ENCODE results near the gene ZNF184.

The ZNF184 gene

GRCh38 chr6:27501187-27501586 lies 28.3 kb upstream of the ZNF184 start:
- Histone ChIP-seq H3K4me3 (ENCODE audit: low read depth, low read length) (no peak overlapping the region), H3K27me3 (ENCODE audit: insufficient read depth, low read depth, severe bottlenecking) (peaks cover 21% of the 10 kb centered on the region), H3K27ac (no peak overlapping the region), H3K36me3 (no peaks in the 10 kb centered on the region), H3K9me3 (ENCODE audit: severe bottlenecking) (no peaks in the 10 kb centered on the region)
- no peak for TF ChIP-seq CTCF (IDR thresholded peaks at IDR 0.05; ENCODE audit: low read depth, low read length)
- DNase-seq, result no peak

- DNase-seq, result no peak
- H3K9me3 ChIP-seq (ENCODE audit: severe bottlenecking), result no peaks in the 10 kb centered on the region
- H3K36me3 ChIP-seq, result no peaks in the 10 kb centered on the region
- no peak overlapping the region for H3K27ac ChIP-seq
- TF ChIP-seq CTCF (IDR thresholded peaks at IDR 0.05; ENCODE audit: low read depth, low read length), result no peak
- no peak overlapping the region for H3K4me3 ChIP-seq (ENCODE audit: low read depth, low read length)
- peaks cover 14% of the 10 kb centered on the region for H3K27me3 ChIP-seq (ENCODE audit: insufficient read depth, low read depth, severe bottlenecking)
These were observed 27.3 kb upstream of the ZNF184 start for GRCh38 chr6:27500177-27500576.

GRCh38 chr6:27495386-27496135 lies 22.7 kb upstream of the ZNF184 start:
- no peaks in the 10 kb centered on the region for H3K9me3 ChIP-seq (ENCODE audit: severe bottlenecking)
- peaks cover 3% of the 10 kb centered on the region for H3K27me3 ChIP-seq (ENCODE audit: insufficient read depth, low read depth, severe bottlenecking)
- H3K27ac ChIP-seq, result no peak overlapping the region
- DNase-seq, result no peak
- H3K4me3 ChIP-seq (ENCODE audit: low read depth, low read length), result peak overlapping the region; percentile 5; the same call in 1 of the 2 replicates
- no peak for TF ChIP-seq CTCF (IDR thresholded peaks at IDR 0.05; ENCODE audit: low read depth, low read length)
- H3K36me3 ChIP-seq, result no peaks in the 10 kb centered on the region

GRCh38 chr6:27494987-27495385 lies 22.1 kb upstream of the ZNF184 start:
- Histone ChIP-seq H3K36me3 (no peaks in the 10 kb centered on the region), H3K9me3 (ENCODE audit: severe bottlenecking) (no peaks in the 10 kb centered on the region), H3K27ac (no peak overlapping the region), H3K27me3 (ENCODE audit: insufficient read depth, low read depth, severe bottlenecking) (peaks cover 3% of the 10 kb centered on the region), H3K4me3 (ENCODE audit: low read depth, low read length) (peak overlapping the region; percentile 5; the same call in 1 of the 2 replicates)
- DNase-seq, result no peak
- no peak for TF ChIP-seq CTCF (IDR thresholded peaks at IDR 0.05; ENCODE audit: low read depth, low read length)

GRCh38 chr6:27494103-27494502 lies 21.2 kb upstream of the ZNF184 start:
- Histone ChIP-seq H3K27ac (no peak overlapping the region), H3K36me3 (no peaks in the 10 kb centered on the region), H3K9me3 (ENCODE audit: severe bottlenecking) (no peaks in the 10 kb centered on the region), H3K27me3 (ENCODE audit: insufficient read depth, low read depth, severe bottlenecking) (peaks cover 3% of the 10 kb centered on the region), H3K4me3 (ENCODE audit: low read depth, low read length) (no peak overlapping the region)
- no peak for DNase-seq
- TF ChIP-seq CTCF (IDR thresholded peaks at IDR 0.05; ENCODE audit: low read depth, low read length), result no peak

All from WERI-Rb-1 (cell line).